GM06990 (cell line): ENCODE data around the gene SELENOF.
"Not testable (repeated sequence)": the region's sequence is repeated elsewhere in the genome, so short reads cannot be mapped to it uniquely, and the experiment has no call there.

ENCODE experiments used
- DNase-seq: peaks from one replicate; pipeline ENCODE4 v3.0.0-alpha.2; 2011; ENCODE audit not compliant: insufficient read length; ENCODE audit errors: extremely low read depth
- H3K27me3 ChIP-seq: replicated peaks from 2 replicates; pipeline ENCODE4 v1.6.0; 2011; ENCODE audit warnings: low read length; ENCODE audit not compliant: control insufficient read depth, insufficient read depth
- H3K36me3 ChIP-seq: 2 replicates; pipeline ENCODE4 v1.5.1; 2011; ENCODE audit warnings: low read length; ENCODE audit not compliant: control insufficient read depth, insufficient read depth
- H3K4me3 ChIP-seq: replicated peaks from 2 replicates; pipeline ENCODE4 v1.5.1; 2011; ENCODE audit warnings: low read depth, mild to moderate bottlenecking, control low read depth, low read length
- TF ChIP-seq, protein P1 (sequence below): IDR thresholded peaks from 2 replicates; pipeline ENCODE4 v1.5.1; 2011; ENCODE audit warnings: low read length, control low read depth, mild to moderate bottlenecking, inconsistent platforms; ENCODE audit not compliant: insufficient read depth, poor library complexity, severe bottlenecking

SELENOF gene

DNA sequence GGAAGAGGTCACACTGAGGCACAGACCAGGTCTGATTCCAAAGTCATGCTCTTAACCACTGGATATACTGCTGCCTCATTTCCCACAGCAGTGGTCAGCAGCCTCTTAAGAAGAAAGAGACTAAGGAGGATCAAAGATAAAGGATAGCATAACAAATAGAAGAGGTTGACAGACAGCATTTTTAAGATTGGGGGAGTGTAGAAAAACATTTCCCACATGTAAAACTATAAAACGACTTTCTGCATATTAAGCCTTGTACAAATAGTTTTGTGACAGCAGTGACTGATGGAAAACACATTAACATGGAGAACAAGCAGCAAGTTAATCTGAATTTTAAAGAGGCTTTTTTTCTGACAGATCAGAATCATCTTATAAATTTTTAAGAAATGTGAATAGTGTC is 92.0 kb downstream of the SELENOF start:
- DNase-seq = no peak
- TF ChIP-seq, protein P1, sequence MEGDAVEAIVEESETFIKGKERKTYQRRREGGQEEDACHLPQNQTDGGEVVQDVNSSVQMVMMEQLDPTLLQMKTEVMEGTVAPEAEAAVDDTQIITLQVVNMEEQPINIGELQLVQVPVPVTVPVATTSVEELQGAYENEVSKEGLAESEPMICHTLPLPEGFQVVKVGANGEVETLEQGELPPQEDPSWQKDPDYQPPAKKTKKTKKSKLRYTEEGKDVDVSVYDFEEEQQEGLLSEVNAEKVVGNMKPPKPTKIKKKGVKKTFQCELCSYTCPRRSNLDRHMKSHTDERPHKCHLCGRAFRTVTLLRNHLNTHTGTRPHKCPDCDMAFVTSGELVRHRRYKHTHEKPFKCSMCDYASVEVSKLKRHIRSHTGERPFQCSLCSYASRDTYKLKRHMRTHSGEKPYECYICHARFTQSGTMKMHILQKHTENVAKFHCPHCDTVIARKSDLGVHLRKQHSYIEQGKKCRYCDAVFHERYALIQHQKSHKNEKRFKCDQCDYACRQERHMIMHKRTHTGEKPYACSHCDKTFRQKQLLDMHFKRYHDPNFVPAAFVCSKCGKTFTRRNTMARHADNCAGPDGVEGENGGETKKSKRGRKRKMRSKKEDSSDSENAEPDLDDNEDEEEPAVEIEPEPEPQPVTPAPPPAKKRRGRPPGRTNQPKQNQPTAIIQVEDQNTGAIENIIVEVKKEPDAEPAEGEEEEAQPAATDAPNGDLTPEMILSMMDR = no peak
- H3K4me3 ChIP-seq = no peak overlapping the region
- no peaks in the 10 kb centered on the region; the same call in 1 of the 2 replicates for H3K27me3 ChIP-seq
- no peaks in the 10 kb centered on the region for H3K36me3 ChIP-seq

DNA sequence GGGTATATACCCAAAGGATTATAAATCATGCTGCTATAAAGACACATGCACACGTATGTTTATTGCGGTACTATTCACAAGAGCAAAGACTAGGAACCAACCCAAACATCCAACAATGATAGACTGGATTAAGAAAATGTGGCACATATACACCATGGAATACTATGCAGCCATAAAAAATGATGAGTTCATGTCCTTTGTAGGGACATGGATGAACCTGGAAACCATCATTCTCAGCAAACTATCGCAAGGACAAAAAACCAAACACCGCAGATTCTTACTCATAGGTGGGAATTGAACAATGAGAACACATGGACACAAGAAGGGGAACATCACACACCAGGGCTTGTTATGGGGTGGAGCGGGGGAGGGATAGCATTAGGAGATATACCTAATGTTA is 94.0 kb downstream of the SELENOF start:
- H3K27me3 ChIP-seq, H3K4me3 ChIP-seq, H3K36me3 ChIP-seq, DNase-seq: not testable (repeated sequence)

DNA sequence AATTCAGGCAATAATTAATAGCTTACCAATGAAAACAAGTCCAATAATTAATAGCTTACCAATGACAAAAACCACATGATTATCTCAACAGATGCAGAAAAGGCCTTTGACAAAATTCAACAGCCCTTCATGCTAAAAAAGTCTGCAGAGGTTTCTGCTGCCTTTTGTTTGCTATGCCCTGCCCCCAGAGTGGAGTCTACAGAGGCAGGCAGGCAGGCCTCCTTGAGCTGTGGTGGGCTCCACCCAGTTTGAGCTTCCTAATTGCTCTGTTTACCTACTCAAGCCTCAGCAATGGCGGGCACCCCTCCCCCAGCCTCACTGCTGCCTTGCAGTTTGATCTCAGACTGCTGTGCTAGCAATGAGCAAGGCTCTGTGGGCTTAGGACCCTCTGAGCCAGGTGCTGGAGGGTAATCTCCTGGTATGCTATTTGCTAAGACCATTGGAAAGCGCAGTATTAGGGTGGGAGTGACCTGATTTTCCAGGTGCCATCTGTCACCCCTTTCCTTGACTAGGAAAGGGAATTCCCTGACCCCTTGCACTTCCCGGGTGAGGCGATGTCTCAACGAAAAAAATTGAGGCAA is 96.6 kb downstream of the SELENOF start:
- not testable (repeated sequence) for H3K4me3 ChIP-seq, H3K36me3 ChIP-seq, H3K27me3 ChIP-seq, DNase-seq

DNA sequence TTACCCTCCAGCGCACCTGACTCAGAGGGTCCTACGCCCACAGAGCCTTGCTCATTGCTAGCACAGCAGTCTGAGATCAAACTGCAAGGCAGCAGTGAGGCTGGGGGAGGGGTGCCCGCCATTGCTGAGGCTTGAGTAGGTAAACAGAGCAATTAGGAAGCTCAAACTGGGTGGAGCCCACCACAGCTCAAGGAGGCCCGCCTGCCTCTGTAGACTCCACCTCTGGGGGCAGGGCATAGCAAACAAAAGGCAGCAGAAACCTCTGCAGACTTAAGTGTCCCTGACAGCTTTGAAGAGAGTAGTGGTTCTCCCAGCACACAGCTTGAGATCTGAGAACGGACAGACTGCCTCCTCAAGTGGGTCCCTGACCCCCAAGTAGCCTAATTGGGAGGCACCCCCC is 99.8 kb downstream of the SELENOF start:
- not testable (repeated sequence) for H3K4me3 ChIP-seq, H3K36me3 ChIP-seq, DNase-seq, H3K27me3 ChIP-seq
